Natural killer cell treated with Interleukin-12 subunit alpha and Interleukin-12 subunit beta and Interleukin-15 and Interleukin-18, amount 100 ng/mL, for 72 hours (primary cell): Measurements from ENCODE around the gene FAM120B. TPM values are rescaled to one million over a fixed set of nuclear protein-coding genes. Genes with fewer than 3 reads are reported as not detected.

Source experiments
- ATAC-seq, 2 donors: fragments of 150-1000 bp; cut with Tn5 transposase in 1 of 2; sonication (Bioruptor Pico), chemical (Tn5 transposase) in 1 of 2; 2 replicates each; pipeline ENCODE4 v1.10.0; 2021
- DNase-seq: peaks from one replicate; pipeline ENCODE4 v3.0.0; 2022; ENCODE audit warnings: low spot score
- H3K27ac Mint-ChIP-seq, 2 donors: 1 replicate in 1 of 2; 2 replicates in 1 of 2; pipeline ENCODE4 v1.8.0; 2022; ENCODE audit warnings: mixed read lengths in 2 of 2, mild to moderate bottlenecking in 1 of 2, moderate library complexity in 1 of 2
- H3K27me3 Mint-ChIP-seq, 2 donors: 1 replicate in 1 of 2; 2 replicates in 1 of 2; pipeline ENCODE4 v1.8.0; 2022; ENCODE audit warnings: mixed read lengths in 2 of 2
- H3K36me3 Mint-ChIP-seq: one replicate; pipeline ENCODE4 v1.8.0; 2022; ENCODE audit warnings: mixed read lengths
- H3K4me1 Mint-ChIP-seq, 2 donors: 1 replicate in 1 of 2; 2 replicates in 1 of 2; pipeline ENCODE4 v1.8.0; 2022; ENCODE audit warnings: low read depth in 2 of 2, mixed read lengths in 2 of 2, mild to moderate bottlenecking in 1 of 2
- H3K4me3 Mint-ChIP-seq: one replicate; pipeline ENCODE4 v1.8.0; 2022; ENCODE audit warnings: mixed read lengths
- H3K9me3 Mint-ChIP-seq: 2 replicates; pipeline ENCODE4 v1.8.0; 2022; ENCODE audit warnings: mixed read lengths
- total RNA-seq, 2 donors: library from RNA; stranded (reverse); gene quantifications; one replicate each; pipeline ENCODE4 v1.2.3, GENCODE V29; 2022

Gene FAM120B
- total RNA-seq, 2 donors from 2014 or later, result 19.9 to 28.0 TPM

DNA sequence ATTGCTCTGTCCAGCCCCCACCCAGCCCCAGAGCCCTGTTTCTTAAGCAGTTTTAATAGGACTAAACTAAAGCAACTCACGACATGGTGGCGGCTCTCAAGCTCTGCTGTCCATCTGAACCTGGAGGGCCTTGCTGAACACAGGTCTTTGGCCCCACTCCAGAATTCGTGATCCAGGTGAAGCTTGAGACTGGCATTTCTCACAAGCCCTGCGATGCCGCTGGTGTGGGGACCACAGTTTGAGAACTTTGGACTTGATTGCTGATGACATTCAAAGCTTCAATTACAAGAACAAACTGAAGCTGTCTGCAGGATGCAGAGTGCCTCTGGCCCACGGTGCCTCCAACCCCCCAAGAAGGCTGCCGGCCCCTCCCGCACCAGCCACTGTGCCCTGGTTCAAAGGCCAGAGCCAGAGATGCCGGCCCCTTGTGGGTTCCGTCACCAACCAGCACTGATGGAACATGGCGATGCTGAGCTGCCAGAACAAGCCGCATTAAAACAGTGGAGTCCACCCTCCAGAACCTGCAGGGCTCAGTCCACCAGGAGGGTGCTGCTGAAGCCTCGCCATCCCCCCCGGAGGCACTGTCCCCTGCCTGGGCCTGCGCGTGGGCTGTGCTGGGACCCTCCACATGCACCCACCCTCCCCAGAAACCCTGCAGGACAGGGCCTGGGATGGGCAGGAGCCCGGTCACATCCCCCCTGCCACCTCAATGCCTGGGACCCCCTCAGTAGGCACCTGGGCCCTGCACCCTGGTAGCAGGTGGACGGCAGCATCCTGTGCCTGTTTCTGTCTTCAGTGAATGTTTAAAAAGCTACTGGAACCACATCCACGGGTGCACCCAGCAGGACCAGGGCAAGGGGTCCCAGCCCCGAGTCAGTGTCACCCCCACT lies 145.4 kb downstream of the FAM120B start:
- Mint-ChIP-seq H3K4me3 (no peak overlapping the region), H3K27ac (no peak overlapping the region), H3K36me3 (no peaks in the 10 kb centered on the region), H3K4me1 (peaks cover 12 to 37% of the 10 kb centered on the region in 2 donors), H3K9me3 (peaks cover 5% of the 10 kb centered on the region), H3K27me3 (peaks cover 0 to under 1% of the 10 kb centered on the region in 2 donors)
- DNase-seq (no peak), ATAC-seq (no peak)

GRCh38 chr6:170452767-170453545 lies 146.4 kb downstream of the FAM120B start:
- peaks cover 5% of the 10 kb centered on the region for H3K9me3 Mint-ChIP-seq
- H3K36me3 Mint-ChIP-seq, result no peaks in the 10 kb centered on the region
- no peak overlapping the region for H3K4me3 Mint-ChIP-seq
- peaks cover 8 to 34% of the 10 kb centered on the region in 2 donors for H3K4me1 Mint-ChIP-seq
- ATAC-seq (peak in 1 of 2 donors; percentile 65), DNase-seq (no peak)
- no peaks in the 10 kb centered on the region for H3K27me3 Mint-ChIP-seq
- H3K27ac Mint-ChIP-seq, result no peak overlapping the region

- peaks cover 5% of the 10 kb centered on the region for H3K9me3 Mint-ChIP-seq
- DNase-seq (no peak), ATAC-seq (no peak)
- no peaks in the 10 kb centered on the region for H3K36me3 Mint-ChIP-seq
- no peak overlapping the region for H3K27ac Mint-ChIP-seq
- no peak overlapping the region for H3K4me3 Mint-ChIP-seq
- no peaks in the 10 kb centered on the region for H3K27me3 Mint-ChIP-seq
- peaks cover 8 to 34% of the 10 kb centered on the region in 2 donors for H3K4me1 Mint-ChIP-seq
These were observed 147.3 kb downstream of the FAM120B start for GRCh38 chr6:170453586-170454511.

DNA sequence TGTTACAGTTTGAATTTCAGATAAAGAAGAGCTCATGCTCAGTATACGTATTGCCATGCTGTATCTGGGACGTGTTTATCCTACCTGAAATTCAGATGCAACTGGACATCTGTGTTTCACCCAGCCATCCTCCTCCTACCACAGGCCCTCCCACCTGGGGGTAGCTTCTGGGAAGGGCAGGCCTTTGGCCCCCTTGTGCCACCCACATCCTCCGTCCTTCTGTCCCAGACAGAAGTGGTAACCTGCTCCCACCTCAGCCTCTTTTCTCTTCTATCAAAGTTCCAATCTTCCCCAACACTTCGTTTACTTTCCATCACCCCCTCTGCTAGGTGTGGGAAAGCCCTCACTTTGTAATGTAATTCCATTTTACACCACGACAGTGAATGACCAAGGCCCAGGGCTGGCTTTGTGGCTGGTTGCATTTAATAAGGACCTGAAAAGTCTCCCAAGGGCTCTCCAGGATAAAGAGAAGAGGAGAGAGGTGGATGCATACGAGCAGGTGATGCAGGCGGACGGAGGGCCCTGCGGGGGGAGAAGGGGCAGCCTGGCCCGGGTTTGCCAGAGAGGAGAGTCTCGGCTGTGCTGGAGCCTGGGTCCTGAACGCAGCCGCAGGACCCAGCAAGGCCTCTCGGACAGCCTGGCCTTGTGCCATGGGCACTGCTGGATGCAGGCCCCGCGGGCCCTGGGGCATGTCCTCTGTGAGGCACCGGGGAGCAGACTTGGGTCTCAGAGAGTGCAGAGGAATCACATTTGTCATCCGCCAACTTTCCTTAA lies 148.1 kb downstream of the FAM120B start:
- ATAC-seq (no peak), DNase-seq (no peak)
- Mint-ChIP-seq H3K36me3 (no peaks in the 10 kb centered on the region), H3K4me1 (peaks cover 12 to 30% of the 10 kb centered on the region in 2 donors), H3K9me3 (peaks cover 5% of the 10 kb centered on the region), H3K27me3 (no peaks in the 10 kb centered on the region), H3K4me3 (no peak overlapping the region), H3K27ac (no peak overlapping the region)

- no peak for DNase-seq
- Mint-ChIP-seq H3K4me1 (peaks cover 20 to 36% of the 10 kb centered on the region in 2 donors), H3K27ac (no peak overlapping the region), H3K4me3 (no peak overlapping the region), H3K9me3 (peaks cover 5% of the 10 kb centered on the region), H3K36me3 (no peaks in the 10 kb centered on the region), H3K27me3 (no peaks in the 10 kb centered on the region)
- no peak for ATAC-seq
These were observed 148.9 kb downstream of the FAM120B start for GRCh38 chr6:170455335-170455979.

DNA sequence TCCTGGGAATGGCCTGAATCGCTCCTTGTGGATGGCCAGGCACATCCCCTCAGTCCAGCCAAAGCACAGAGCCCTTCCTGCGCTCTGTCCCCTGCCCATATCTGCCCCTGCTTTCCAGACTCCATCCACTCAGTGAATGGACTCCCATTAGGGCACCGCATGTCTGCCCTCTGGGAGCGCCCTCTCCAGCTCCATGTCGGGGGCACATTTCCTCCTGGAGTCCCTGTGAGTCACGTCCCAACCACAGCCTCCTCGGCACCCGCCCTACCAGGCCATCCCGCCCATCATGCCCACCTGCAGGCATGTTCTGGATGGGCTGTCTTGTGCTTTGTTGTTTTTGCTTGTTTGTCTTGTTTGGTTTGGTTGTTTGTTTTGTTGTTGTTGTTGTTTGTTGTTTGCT lies 149.8 kb downstream of the FAM120B start:
- Mint-ChIP-seq H3K9me3 (peaks cover 5% of the 10 kb centered on the region), H3K36me3 (no peaks in the 10 kb centered on the region), H3K4me3 (no peak overlapping the region), H3K27me3 (no peaks in the 10 kb centered on the region), H3K27ac (no peak overlapping the region), H3K4me1 (peaks cover 26 to 42% of the 10 kb centered on the region in 2 donors)
- DNase-seq (no peak), ATAC-seq (no peak)

Other genes with a start within 250 kb of the FAM120B start
- gene DLL1, start 15.7 kb upstream of the FAM120B start, total RNA-seq, result under 1 TPM; 0.12 to 0.61 TPM
- gene PSMB1, start 246.5 kb downstream of the FAM120B start, total RNA-seq, result 100 to 1,000 TPM; 154 to 204 TPM
- gene TBP, start 247.6 kb downstream of the FAM120B start, total RNA-seq, result 10 to 100 TPM; 20.7 to 31.8 TPM